ENCODE measurements around the gene RNF26. TPM values are rescaled to one million over a fixed set of nuclear protein-coding genes. Genes with fewer than 3 reads are reported as not detected.

RNF26 gene
- total RNA-seq, 1 experiment from 2014 or later: 64.3 TPM

- intact Hi-C loops (cut with micrococcal nuclease; ENCODE audit: unreplicated experiment): loop anchor here (1.0 kb wide), 2 partner anchors 18 to 53 kb away; no protein-coding TSS in a partner anchor
- H3K4me2 ChIP-seq: no peak overlapping the region
Measured at GRCh38 chr11:119374632-119375336, 40.5 kb downstream of the RNF26 start.

GRCh38 chr11:119375337-119376196 lies 41.2 kb downstream of the RNF26 start:
- no peak for DNase-seq
- Histone ChIP-seq H3K9me3 (ENCODE audit: insufficient read depth, low read depth) (no peaks in the 10 kb centered on the region), H3F3A (ENCODE audit: insufficient read depth, low read depth) (peaks cover 4% of the 10 kb centered on the region; the same call in 1 of the 2 replicates), H3K79me2 (ENCODE audit: low read depth) (no peaks in the 10 kb centered on the region), H3K9me2 (ENCODE audit: insufficient read depth) (no peaks in the 10 kb centered on the region), H3K4me3 (no peak overlapping the region), H2AFZ (no peak overlapping the region), H4K20me1 (ENCODE audit: insufficient read depth) (no peaks in the 10 kb centered on the region), H3K4me1 (replicated peaks; ENCODE audit: insufficient read depth) (peaks cover 24% of the 10 kb centered on the region), H3K27ac (no peak overlapping the region), H3K36me3 (ENCODE audit: low read depth) (no peaks in the 10 kb centered on the region), H3K27me3 (ENCODE audit: insufficient read depth, low read depth) (no peaks in the 10 kb centered on the region), H3K4me2 (no peak overlapping the region)
- CTCF ChIA-PET: interaction anchor here (0.6 to 1.2 kb wide), 3 partner anchors 20 to 211 kb away, joined by 3 to 4 read pairs (median 4); no protein-coding TSS in a partner anchor
- TF ChIP-seq EZH2 (IDR thresholded peaks at IDR 0.05; ENCODE audit: low read depth): no peak
- TF ChIP-seq CTCF (conservative IDR thresholded peaks at IDR 0.05): no peak
- POLR2A ChIA-PET (ENCODE audit: unreplicated experiment): interaction anchor here (0.6 kb wide), 1 partner anchor 11 kb away, joined by 4 read pairs; no protein-coding TSS in a partner anchor
- BruUV-seq (replicated peaks): no TSS peak
- intact Hi-C loops (cut with micrococcal nuclease; ENCODE audit: unreplicated experiment): no loop called here

More at GRCh38 chr11:119374632-119375336, 40.5 kb downstream of the RNF26 start:
- DNase-seq: no peak
- peaks cover 24% of the 10 kb centered on the region for H3K4me1 ChIP-seq (replicated peaks; ENCODE audit: insufficient read depth)
- H3F3A ChIP-seq (ENCODE audit: insufficient read depth, low read depth): peaks cover 4% of the 10 kb centered on the region; the same call in 1 of the 2 replicates
- no peak overlapping the region for H3K4me3 ChIP-seq
- no peaks in the 10 kb centered on the region for H3K79me2 ChIP-seq (ENCODE audit: low read depth)
- POLR2A ChIA-PET (ENCODE audit: unreplicated experiment): no interaction called here
- H2AFZ ChIP-seq: no peak overlapping the region
- CTCF ChIA-PET: interaction anchor here (0.5 to 1.5 kb wide), 4 partner anchors 14 to 332 kb away, joined by 3 to 9 read pairs (median 5); partner anchors contain the start of gene C1QTNF5
- no peak overlapping the region for H3K27ac ChIP-seq
- no peaks in the 10 kb centered on the region for H3K9me3 ChIP-seq (ENCODE audit: insufficient read depth, low read depth)
- H3K36me3 ChIP-seq (ENCODE audit: low read depth): no peaks in the 10 kb centered on the region
- no peaks in the 10 kb centered on the region for H3K9me2 ChIP-seq (ENCODE audit: insufficient read depth)
- TF ChIP-seq EZH2 (IDR thresholded peaks at IDR 0.05; ENCODE audit: low read depth): no peak
- no peak for TF ChIP-seq CTCF (conservative IDR thresholded peaks at IDR 0.05)
- no TSS peak for BruUV-seq (replicated peaks)
- no peaks in the 10 kb centered on the region for H4K20me1 ChIP-seq (ENCODE audit: insufficient read depth)
- no peaks in the 10 kb centered on the region for H3K27me3 ChIP-seq (ENCODE audit: insufficient read depth, low read depth)

- H3K9me2 ChIP-seq (ENCODE audit: insufficient read depth): no peaks in the 10 kb centered on the region
- H3K9me3 ChIP-seq (ENCODE audit: insufficient read depth, low read depth): no peaks in the 10 kb centered on the region
- BruUV-seq (replicated peaks): no TSS peak
- DNase-seq: no peak
- peaks cover 4% of the 10 kb centered on the region; the same call in 1 of the 2 replicates for H3F3A ChIP-seq (ENCODE audit: insufficient read depth, low read depth)
- POLR2A ChIA-PET (ENCODE audit: unreplicated experiment): interaction anchor here (0.6 kb wide), 1 partner anchor 10 kb away, joined by 4 read pairs; no protein-coding TSS in a partner anchor
- no peak overlapping the region for H3K27ac ChIP-seq
- intact Hi-C loops (cut with micrococcal nuclease; ENCODE audit: unreplicated experiment): no loop called here
- TF ChIP-seq CTCF (conservative IDR thresholded peaks at IDR 0.05) (no peak), EZH2 (IDR thresholded peaks at IDR 0.05; ENCODE audit: low read depth) (no peak)
- no peak overlapping the region for H2AFZ ChIP-seq
- no peaks in the 10 kb centered on the region for H3K36me3 ChIP-seq (ENCODE audit: low read depth)
- H4K20me1 ChIP-seq (ENCODE audit: insufficient read depth): no peaks in the 10 kb centered on the region
- H3K4me1 ChIP-seq (replicated peaks; ENCODE audit: insufficient read depth): peaks cover 30% of the 10 kb centered on the region
- CTCF ChIA-PET: interaction anchor here (0.6 to 1.2 kb wide), 4 partner anchors 20 to 212 kb away, joined by 3 to 4 read pairs (median 4); no protein-coding TSS in a partner anchor
- H3K79me2 ChIP-seq (ENCODE audit: low read depth): no peaks in the 10 kb centered on the region
- H3K4me2 ChIP-seq: no peak overlapping the region
- H3K4me3 ChIP-seq: no peak overlapping the region
- no peaks in the 10 kb centered on the region for H3K27me3 ChIP-seq (ENCODE audit: insufficient read depth, low read depth)
Measured at GRCh38 chr11:119376197-119376847, 42.0 kb downstream of the RNF26 start.

All from PC-9 (cell line).